Common myeloid progenitor, CD34-positive (primary cell): ENCODE results near the gene BLACAT1.
"Not testable (repeated sequence)": the region's sequence is repeated elsewhere in the genome, so short reads cannot be mapped to it uniquely, and the experiment has no call there.

Experiments used
- CTCF ChIA-PET: fragments of 350-600 bp; sonication (Branson Sonifier 250); formaldehyde crosslinking; loops from one replicate; lab custom pipeline; 2021; ENCODE audit warnings: antibody characterized with exemption; lab: Charles Lee
- POLR2A ChIA-PET: fragments of 350-600 bp; sonication (Branson Sonifier 250); formaldehyde crosslinking; loops from one replicate; lab custom pipeline; 2021; ENCODE audit warnings: antibody characterized with exemption; lab: Charles Lee
- DNase-seq, 3 donors: peaks; one replicate each; pipeline versions ENCODE4 v3.0.0 to v3.0.0-alpha.2; 2013
- H3K27ac ChIP-seq, 2 experiments: 1 replicate in 1 of 2; 2 replicates in 1 of 2; pipeline ENCODE4 v1.7.0; 2013; ENCODE audit warnings: inconsistent platforms in 2 of 2, low read length in 2 of 2, mild to moderate bottlenecking in 2 of 2, low read depth in 1 of 2, moderate library complexity in 1 of 2; ENCODE audit not compliant: severe bottlenecking in 2 of 2, insufficient read depth in 1 of 2, poor library complexity in 1 of 2
- H3K27me3 ChIP-seq, 5 experiments: replicated peaks in 2 of 5; 1 replicate in 3 of 5; 2 replicates in 2 of 5; pipeline versions ENCODE4 v1.6.1 to v1.7.0; 2013; ENCODE audit warnings: low read length in 4 of 5, mild to moderate bottlenecking in 2 of 5, moderate library complexity in 2 of 5, inconsistent platforms in 1 of 5; ENCODE audit not compliant: insufficient read depth in 5 of 5, control insufficient read depth in 4 of 5
- H3K36me3 ChIP-seq, 4 experiments: 1 replicate in 2 of 4; 2 replicates in 2 of 4; pipeline versions ENCODE4 v1.6.1 to v1.7.0; 2013; ENCODE audit warnings: low read length in 3 of 4, control low read depth in 1 of 4, mild to moderate bottlenecking in 1 of 4; ENCODE audit not compliant: control insufficient read depth in 4 of 4, insufficient read depth in 4 of 4
- H3K4me1 ChIP-seq, 4 experiments: 1 replicate in 3 of 4; 2 replicates in 1 of 4; pipeline versions ENCODE4 v1.6.1 to v1.7.1; 2013; ENCODE audit warnings: low read length in 3 of 4, mild to moderate bottlenecking in 3 of 4, control low read depth in 1 of 4, inconsistent platforms in 1 of 4, moderate library complexity in 1 of 4; ENCODE audit not compliant: control insufficient read depth in 4 of 4, insufficient read depth in 4 of 4; ENCODE audit errors: control extremely low read depth in 1 of 4
- H3K4me3 ChIP-seq, 7 experiments: 1 replicate in 4 of 7; 2 replicates in 3 of 7; pipeline versions ENCODE4 v1.5.1 to v1.7.0; 2013; ENCODE audit warnings: mild to moderate bottlenecking in 7 of 7, low read length in 6 of 7, moderate library complexity in 6 of 7, inconsistent platforms in 2 of 7, low read depth in 2 of 7, control low read depth in 1 of 7; ENCODE audit not compliant: insufficient read depth in 4 of 7, control insufficient read depth in 1 of 7; ENCODE audit errors: extremely low read depth in 1 of 7
- H3K9me3 ChIP-seq, 5 experiments: 1 replicate in 4 of 5; 2 replicates in 1 of 5; pipeline versions ENCODE4 v1.6.1 to v1.7.1; 2013; ENCODE audit warnings: low read length in 4 of 5, mild to moderate bottlenecking in 2 of 5, inconsistent platforms in 1 of 5, low read depth in 1 of 5, moderate library complexity in 1 of 5; ENCODE audit not compliant: control insufficient read depth in 4 of 5, insufficient read depth in 2 of 5; ENCODE audit errors: control extremely low read depth in 1 of 5
- WGBS: methylation state at CpG from one replicate; pipeline ENCODE4 v1.1.5; 2013; ENCODE audit not compliant: insufficient coverage; 5-methylcytosine and 5-hydroxymethylcytosine counted together

The BLACAT1 gene

GRCh38 chr1:205438213-205439158 lies 17.4 kb downstream of the BLACAT1 start:
- Histone ChIP-seq H3K36me3 (no peaks in the 10 kb centered on the region), H3K4me1 (peaks cover 5 to 32% (median 28%) of the 10 kb centered on the region in 4 experiments), H3K27me3 (peaks cover 0 to 9% (median 4%) of the 10 kb centered on the region in 5 experiments), H3K4me3 (no peak overlapping the region), H3K9me3 (no peaks in the 10 kb centered on the region), H3K27ac (no peak overlapping the region)
- ChIA-PET CTCF (interaction anchor here (1.0 to 8.5 kb wide), 9 partner anchors 7 to 154 kb away, joined by 3 to 47 read pairs (median 4); no protein-coding TSS in a partner anchor), POLR2A (no interaction called here)
- 61% methylated on average over 12 of the region's 13 CpGs for WGBS
- peak; percentile 32 to 58 (median 51) for DNase-seq

- CTCF ChIA-PET = interaction anchor here (1.2 to 2.5 kb wide), 5 partner anchors 13 to 51 kb away, joined by 4 to 10 read pairs (median 4); no protein-coding TSS in a partner anchor
- H3K27ac ChIP-seq = no peak overlapping the region
- peaks cover 5 to 32% (median 27%) of the 10 kb centered on the region in 4 experiments for H3K4me1 ChIP-seq
- no peak for DNase-seq
- no peak overlapping the region for H3K4me3 ChIP-seq
- H3K9me3 ChIP-seq = no peaks in the 10 kb centered on the region
- POLR2A ChIA-PET = no interaction called here
- no peaks in the 10 kb centered on the region for H3K36me3 ChIP-seq
- WGBS = no CpG with 5 or more reads among the region's 2 CpGs
- peaks cover 0 to 9% (median 4%) of the 10 kb centered on the region in 5 experiments for H3K27me3 ChIP-seq
Measured at GRCh38 chr1:205437570-205437969, 18.3 kb downstream of the BLACAT1 start.

GRCh38 chr1:205436776-205437410 lies 19.0 kb downstream of the BLACAT1 start:
- 95% methylated on average over 3 of the region's 5 CpGs for WGBS
- CTCF ChIA-PET = interaction anchor here (1.0 to 2.5 kb wide), 3 partner anchors 13 to 49 kb away, joined by 4 to 10 read pairs (median 5); no protein-coding TSS in a partner anchor

GRCh38 chr1:205435578-205436573 lies 20.0 kb downstream of the BLACAT1 start:
- ChIA-PET POLR2A (interaction anchor here (0.6 kb wide), 1 partner anchor 110 kb away, joined by 4 read pairs; no protein-coding TSS in a partner anchor), CTCF (interaction anchor here (0.7 to 2.5 kb wide), 5 partner anchors 12 to 50 kb away, joined by 3 to 7 read pairs (median 4); partner anchors contain the start of gene LEMD1)
- Histone ChIP-seq H3K4me1 (peaks cover 2 to 19% (median 15%) of the 10 kb centered on the region in 4 experiments), H3K27ac (no peak overlapping the region), H3K36me3 (no peaks in the 10 kb centered on the region), H3K27me3 (peaks cover 0 to 9% (median 4%) of the 10 kb centered on the region in 5 experiments), H3K4me3 (no peak overlapping the region), H3K9me3 (no peaks in the 10 kb centered on the region)
- DNase-seq = no peak
- 79% methylated on average over 8 of the region's 11 CpGs for WGBS

More at GRCh38 chr1:205436776-205437410, 19.0 kb downstream of the BLACAT1 start:
- no peaks in the 10 kb centered on the region for H3K9me3 ChIP-seq
- no peak overlapping the region for H3K4me3 ChIP-seq
- H3K4me1 ChIP-seq = peaks cover 5 to 26% (median 22%) of the 10 kb centered on the region in 4 experiments
- H3K36me3 ChIP-seq = no peaks in the 10 kb centered on the region
- DNase-seq = no peak
- POLR2A ChIA-PET = no interaction called here
- no peak overlapping the region for H3K27ac ChIP-seq
- peaks cover 0 to 9% (median 4%) of the 10 kb centered on the region in 5 experiments for H3K27me3 ChIP-seq

GRCh38 chr1:205434738-205435137 lies 21.1 kb downstream of the BLACAT1 start:
- CTCF ChIA-PET = interaction anchor here (1.0 to 6.7 kb wide), 7 partner anchors 8 to 161 kb away, joined by 3 to 47 read pairs (median 4); partner anchors contain the start of gene LEMD1
- peaks cover 0 to 10% (median 4%) of the 10 kb centered on the region in 5 experiments for H3K27me3 ChIP-seq

GRCh38 chr1:205432692-205433091 lies 23.2 kb downstream of the BLACAT1 start:
- H3K9me3 ChIP-seq, H3K36me3 ChIP-seq, H3K4me3 ChIP-seq, POLR2A ChIA-PET, H3K27ac ChIP-seq, DNase-seq: not testable (repeated sequence)
- Histone ChIP-seq H3K4me1 (peaks cover 5 to 10% (median 9%) of the 10 kb centered on the region in 4 experiments), H3K27me3 (peaks cover 0 to 14% (median 7%) of the 10 kb centered on the region in 5 experiments)
- CTCF ChIA-PET = interaction anchor here (1.0 to 6.7 kb wide), 4 partner anchors 9 to 54 kb away, joined by 3 to 47 read pairs (median 20); partner anchors contain the start of gene LEMD1
- WGBS = no CpG with 5 or more reads among the region's 1 CpG

More at GRCh38 chr1:205434738-205435137, 21.1 kb downstream of the BLACAT1 start:
- no peak for DNase-seq
- H3K36me3 ChIP-seq = no peaks in the 10 kb centered on the region
- POLR2A ChIA-PET = interaction anchor here (1.1 kb wide), 1 partner anchor 22 kb away, joined by 3 read pairs; no protein-coding TSS in a partner anchor
- peaks cover 5 to 14% (median 12%) of the 10 kb centered on the region in 4 experiments for H3K4me1 ChIP-seq
- 88% methylated on average over 5 of the region's 6 CpGs for WGBS
- H3K27ac ChIP-seq = no peak overlapping the region
- no peaks in the 10 kb centered on the region for H3K9me3 ChIP-seq
- no peak overlapping the region for H3K4me3 ChIP-seq
